Kidney epithelial cell (primary cell): ENCODE data around the gene UMAD1. TPM values are rescaled to one million over a fixed set of nuclear protein-coding genes. Genes with fewer than 3 reads are reported as not detected.
A peak's percentile ranks its signal among the peaks of the same experiment; 100 is the strongest.

Experiments used
- DNase-seq: peaks from one replicate; pipeline ENCODE4 v3.0.0-alpha.2; 2010; ENCODE audit warnings: low read depth
- H3K27me3 ChIP-seq: 2 replicates; pipeline ENCODE4 v1.6.0; 2011; ENCODE audit warnings: low read length; ENCODE audit not compliant: control insufficient read depth, insufficient read depth
- H3K36me3 ChIP-seq: 2 replicates; pipeline ENCODE4 v1.5.1; 2011; ENCODE audit warnings: low read length; ENCODE audit not compliant: control insufficient read depth, insufficient read depth
- H3K4me3 ChIP-seq: 2 replicates; pipeline ENCODE4 v1.5.1; 2011; ENCODE audit warnings: low read depth, mild to moderate bottlenecking, control low read depth, low read length
- CTCF ChIP-seq: IDR thresholded peaks from 2 replicates; pipeline ENCODE4 v1.5.1; 2011; ENCODE audit warnings: mild to moderate bottlenecking, moderate library complexity, low read length, control low read depth, inconsistent platforms; ENCODE audit not compliant: insufficient read depth, poor library complexity, severe bottlenecking
- total RNA-seq: library from RNA; depleted of rRNA; stranded (reverse); fragments of >200 nt; gene quantifications from 2 replicates; pipeline ENCODE4 v1.2.3, GENCODE V29; 2015

Gene UMAD1
- total RNA-seq, 1 donor from 2014 or later: 10.7 TPM

GRCh38 chr7:7772397-7772821, 131.9 kb downstream of the UMAD1 start:
- peak overlapping the region; percentile 4 for H3K4me3 ChIP-seq
- peak; percentile 29 for DNase-seq
- H3K27me3 ChIP-seq: no peaks in the 10 kb centered on the region
- no peak for TF ChIP-seq CTCF
- H3K36me3 ChIP-seq: no peaks in the 10 kb centered on the region

- Histone ChIP-seq H3K36me3 (no peaks in the 10 kb centered on the region), H3K27me3 (no peaks in the 10 kb centered on the region), H3K4me3 (no peak overlapping the region)
- no peak for TF ChIP-seq CTCF
- no peak for DNase-seq
Measured at GRCh38 chr7:7773334-7774309, 133.1 kb downstream of the UMAD1 start.

DNA sequence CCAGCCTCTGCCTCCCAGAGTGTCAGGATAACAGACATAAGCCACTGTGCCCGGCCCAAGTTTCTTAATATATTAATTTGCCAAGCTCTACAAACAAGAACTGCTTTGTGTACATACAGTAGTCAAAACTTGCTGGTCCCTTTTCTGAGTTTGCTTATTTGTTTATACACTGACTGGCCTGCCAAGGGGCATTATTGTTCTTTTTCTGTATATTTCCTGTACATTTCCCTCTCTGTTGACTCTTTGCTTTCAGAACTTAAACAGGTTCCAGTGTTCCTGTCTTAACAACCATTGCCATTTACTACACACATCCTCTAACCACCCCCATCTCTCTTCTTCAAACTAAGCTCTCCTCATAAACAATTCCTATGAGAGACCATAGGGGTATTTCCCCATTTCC, 139.3 kb downstream of the UMAD1 start:
- TF ChIP-seq CTCF: no peak
- Histone ChIP-seq H3K36me3 (no peaks in the 10 kb centered on the region), H3K27me3 (no peaks in the 10 kb centered on the region), H3K4me3 (no peak overlapping the region)
- DNase-seq: no peak

DNA sequence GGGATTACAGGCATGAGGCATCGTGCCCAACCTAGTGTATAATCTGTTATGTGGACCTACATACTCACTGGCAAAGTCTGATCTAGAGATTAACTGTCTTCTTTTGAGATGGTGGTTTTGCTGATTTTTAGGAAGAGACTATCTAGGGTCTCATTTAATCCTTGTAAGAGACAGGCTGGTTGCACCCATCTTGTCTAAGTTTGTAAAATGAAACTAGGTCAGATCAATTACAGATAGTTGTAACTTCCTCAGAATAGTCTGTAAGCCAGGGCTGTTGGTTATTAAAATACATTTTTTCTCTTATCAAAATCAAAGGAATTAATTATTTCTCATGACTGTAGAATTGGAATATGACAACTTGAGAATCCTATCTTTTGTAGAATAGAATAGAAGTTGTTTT, 142.4 kb downstream of the UMAD1 start:
- no peaks in the 10 kb centered on the region for H3K36me3 ChIP-seq
- DNase-seq: no peak
- no peak overlapping the region for H3K4me3 ChIP-seq
- no peaks in the 10 kb centered on the region for H3K27me3 ChIP-seq
- no peak for TF ChIP-seq CTCF

DNA sequence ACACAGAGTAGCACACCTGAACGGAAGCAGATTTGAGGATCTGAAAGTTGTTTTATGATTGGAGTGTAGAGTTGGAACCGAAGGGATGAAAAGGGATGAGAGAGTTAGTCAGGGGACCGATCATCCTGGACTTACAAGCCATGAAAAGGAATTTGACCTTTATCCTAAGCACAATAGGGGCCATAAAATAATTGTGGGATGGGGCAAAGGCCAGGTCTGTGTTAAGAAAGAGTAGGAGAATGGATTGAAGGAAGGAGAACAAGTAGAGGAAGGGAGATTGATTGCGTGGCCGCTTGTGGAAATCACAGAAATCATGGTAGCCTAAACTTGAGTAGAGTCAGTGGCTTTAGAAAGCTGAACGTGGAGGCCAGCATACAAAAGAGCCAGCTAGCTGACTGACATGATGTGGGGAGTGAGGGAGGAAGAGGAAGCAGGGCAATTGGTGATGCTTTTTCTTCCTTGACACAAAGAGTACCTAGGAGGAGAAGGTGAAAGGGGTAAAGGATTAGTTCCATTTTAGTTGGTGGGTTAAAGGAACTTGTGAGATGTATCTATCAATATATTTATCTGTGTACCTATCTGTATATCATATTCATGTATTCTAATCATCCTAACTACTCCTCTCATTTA, 144.9 kb downstream of the UMAD1 start:
- no peak for TF ChIP-seq CTCF

DNA sequence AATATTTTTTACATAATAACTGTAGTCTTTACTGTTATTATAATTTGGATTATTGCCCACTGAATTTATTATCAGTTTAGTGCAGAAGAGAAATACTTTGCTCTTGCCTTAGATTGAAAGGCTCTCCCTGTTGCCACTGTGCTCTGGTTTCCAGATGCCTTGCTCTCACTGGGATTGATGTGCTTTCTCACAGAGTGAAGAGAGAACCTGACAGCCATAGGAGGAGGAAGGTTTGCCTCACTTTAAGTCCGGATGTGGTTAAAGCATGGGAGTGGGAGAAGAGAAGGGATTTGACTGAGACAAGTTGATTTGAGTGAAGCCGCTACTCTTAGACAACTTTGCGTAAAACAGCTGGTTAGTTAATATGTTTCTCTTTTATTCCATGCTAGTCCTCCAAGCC, 146.0 kb downstream of the UMAD1 start:
- Histone ChIP-seq H3K4me3 (no peak overlapping the region), H3K36me3 (no peaks in the 10 kb centered on the region), H3K27me3 (no peaks in the 10 kb centered on the region)
- no peak for TF ChIP-seq CTCF
- no peak for DNase-seq

More for the DNA sequence above, 144.9 kb downstream of the UMAD1 start:
- H3K36me3 ChIP-seq: no peaks in the 10 kb centered on the region
- DNase-seq: no peak
- H3K4me3 ChIP-seq: no peak overlapping the region
- no peaks in the 10 kb centered on the region for H3K27me3 ChIP-seq
